ENCODE measurements around the gene PNPLA3.

- TF ChIP-seq, protein P1, sequence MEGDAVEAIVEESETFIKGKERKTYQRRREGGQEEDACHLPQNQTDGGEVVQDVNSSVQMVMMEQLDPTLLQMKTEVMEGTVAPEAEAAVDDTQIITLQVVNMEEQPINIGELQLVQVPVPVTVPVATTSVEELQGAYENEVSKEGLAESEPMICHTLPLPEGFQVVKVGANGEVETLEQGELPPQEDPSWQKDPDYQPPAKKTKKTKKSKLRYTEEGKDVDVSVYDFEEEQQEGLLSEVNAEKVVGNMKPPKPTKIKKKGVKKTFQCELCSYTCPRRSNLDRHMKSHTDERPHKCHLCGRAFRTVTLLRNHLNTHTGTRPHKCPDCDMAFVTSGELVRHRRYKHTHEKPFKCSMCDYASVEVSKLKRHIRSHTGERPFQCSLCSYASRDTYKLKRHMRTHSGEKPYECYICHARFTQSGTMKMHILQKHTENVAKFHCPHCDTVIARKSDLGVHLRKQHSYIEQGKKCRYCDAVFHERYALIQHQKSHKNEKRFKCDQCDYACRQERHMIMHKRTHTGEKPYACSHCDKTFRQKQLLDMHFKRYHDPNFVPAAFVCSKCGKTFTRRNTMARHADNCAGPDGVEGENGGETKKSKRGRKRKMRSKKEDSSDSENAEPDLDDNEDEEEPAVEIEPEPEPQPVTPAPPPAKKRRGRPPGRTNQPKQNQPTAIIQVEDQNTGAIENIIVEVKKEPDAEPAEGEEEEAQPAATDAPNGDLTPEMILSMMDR (IDR thresholded peaks at IDR 0.05): no peak
- TF ChIP-seq POLR2AphosphoS5 (IDR thresholded peaks at IDR 0.05): no peak
These were observed 40.8 kb downstream of the PNPLA3 start for GRCh38 chr22:43964314-43964857.
